ENCODE measurements around the gene SIVA1.
"Not testable (repeated sequence)": the region's sequence is repeated elsewhere in the genome, so short reads cannot be mapped to it uniquely, and the experiment has no call there.

SIVA1 gene

GRCh38 chr14:104734991-104735779 lies 17.8 kb upstream of the SIVA1 start:
- FAIRE-seq = no peak

GRCh38 chr14:104735830-104736642 lies 16.9 kb upstream of the SIVA1 start:
- FAIRE-seq = no peak

- no peak for FAIRE-seq
Observed at GRCh38 chr14:104738375-104739019, 14.4 kb upstream of the SIVA1 start.

- FAIRE-seq = no peak
Observed at GRCh38 chr14:104739026-104739425, 13.9 kb upstream of the SIVA1 start.

GRCh38 chr14:104739546-104740516 lies 13.1 kb upstream of the SIVA1 start:
- no peak for FAIRE-seq

GRCh38 chr14:104741108-104741802 lies 11.7 kb upstream of the SIVA1 start:
- FAIRE-seq = no peak

GRCh38 chr14:104741803-104742251 lies 11.1 kb upstream of the SIVA1 start:
- FAIRE-seq = no peak

GRCh38 chr14:104742586-104743455 lies 10.1 kb upstream of the SIVA1 start:
- FAIRE-seq = no peak

GRCh38 chr14:104743461-104744380 lies 9.2 kb upstream of the SIVA1 start:
- no peak for FAIRE-seq

GRCh38 chr14:104744484-104744883 lies 8.5 kb upstream of the SIVA1 start:
- FAIRE-seq = no peak

- FAIRE-seq = no peak
Observed at GRCh38 chr14:104745431-104745830, 7.5 kb upstream of the SIVA1 start.

- no peak for FAIRE-seq
Observed at GRCh38 chr14:104746071-104746545, 6.8 kb upstream of the SIVA1 start.

- FAIRE-seq = no peak
Observed at GRCh38 chr14:104746934-104747481, 5.9 kb upstream of the SIVA1 start.

GRCh38 chr14:104747876-104748275 lies 5.1 kb upstream of the SIVA1 start:
- FAIRE-seq = no peak

- FAIRE-seq = no peak
Observed at GRCh38 chr14:104749111-104749649, 3.8 kb upstream of the SIVA1 start.

GRCh38 chr14:104750056-104750752 lies 2.7 kb upstream of the SIVA1 start:
- FAIRE-seq = no peak

- not testable (repeated sequence) for FAIRE-seq
Observed at GRCh38 chr14:104750753-104751057, 2.2 kb upstream of the SIVA1 start.

All from G401.6 (cell line).